ENCODE measurements around the gene KDM2B.

Gene KDM2B

DNA sequence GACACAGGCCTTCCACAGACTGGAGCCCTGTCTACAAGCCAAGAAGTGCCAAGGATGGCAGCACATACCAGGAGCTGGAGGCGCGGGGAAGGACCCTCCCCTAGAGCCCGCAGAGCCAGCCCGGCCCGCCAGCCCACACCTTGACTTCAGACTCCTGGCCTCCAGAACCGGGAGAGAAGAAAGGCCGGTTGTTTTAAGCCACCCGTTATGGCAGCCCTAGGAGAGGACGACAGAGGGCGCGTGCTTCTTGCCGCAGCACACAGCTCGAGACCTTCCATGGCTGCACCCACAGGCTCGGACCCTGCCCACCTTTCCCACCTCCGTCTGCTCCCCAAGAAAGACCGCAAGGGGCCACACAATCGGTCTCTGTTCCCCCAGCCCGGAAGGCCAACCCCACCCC is 127.2 kb downstream of the KDM2B start:
- no peak for DNase-seq

DNA sequence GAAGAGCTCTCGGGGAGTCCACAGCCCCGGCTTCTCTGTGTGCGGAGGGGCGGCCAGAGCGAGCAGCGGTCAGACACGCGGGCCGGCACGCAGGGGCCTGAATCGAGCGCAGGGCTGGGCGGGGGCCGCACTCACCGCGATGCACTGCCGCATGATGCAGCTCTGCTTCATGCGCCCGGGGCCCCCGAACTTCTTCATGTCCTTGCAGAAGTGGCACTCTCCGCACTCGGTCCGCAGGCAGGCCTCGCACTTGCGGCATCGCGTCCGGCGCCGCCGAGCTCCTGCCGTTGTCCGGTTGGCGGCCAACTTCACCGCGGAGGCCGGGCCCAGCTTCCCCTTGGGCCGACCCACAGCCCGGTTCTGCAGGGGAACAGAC is 127.8 kb downstream of the KDM2B start:
- no peak for DNase-seq

DNA sequence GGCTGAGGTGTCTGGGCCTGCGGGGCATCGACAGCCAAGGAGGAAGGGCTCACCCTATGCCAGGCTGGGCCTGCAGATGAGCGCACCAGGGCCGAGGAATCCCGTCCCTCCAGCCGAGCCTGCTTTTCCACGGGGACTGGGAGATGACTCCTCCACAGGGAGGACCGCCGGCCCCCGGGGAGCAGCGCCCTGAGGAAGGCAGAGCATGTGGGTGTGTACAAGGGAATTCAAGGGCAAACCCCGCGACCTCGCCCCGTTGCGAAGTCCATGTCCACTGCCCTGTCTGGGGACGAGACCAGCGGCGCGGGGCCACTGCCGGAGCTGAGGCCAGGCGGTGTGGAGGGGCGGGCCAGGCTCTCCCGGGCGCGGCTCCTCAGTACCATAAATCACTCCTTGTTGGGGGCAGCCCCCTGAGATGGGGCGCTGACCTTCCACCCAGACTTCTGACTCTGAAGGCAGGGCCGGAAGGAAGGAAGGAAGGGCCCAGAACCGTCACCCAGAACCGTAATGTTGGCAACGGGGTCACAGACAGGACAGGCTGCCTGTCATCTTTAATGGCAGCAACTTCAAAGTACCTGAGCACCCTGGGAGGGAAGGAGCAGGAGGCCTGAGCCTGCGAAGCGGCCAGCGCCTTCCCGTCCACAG is 128.4 kb downstream of the KDM2B start:
- no peak for DNase-seq

DNA sequence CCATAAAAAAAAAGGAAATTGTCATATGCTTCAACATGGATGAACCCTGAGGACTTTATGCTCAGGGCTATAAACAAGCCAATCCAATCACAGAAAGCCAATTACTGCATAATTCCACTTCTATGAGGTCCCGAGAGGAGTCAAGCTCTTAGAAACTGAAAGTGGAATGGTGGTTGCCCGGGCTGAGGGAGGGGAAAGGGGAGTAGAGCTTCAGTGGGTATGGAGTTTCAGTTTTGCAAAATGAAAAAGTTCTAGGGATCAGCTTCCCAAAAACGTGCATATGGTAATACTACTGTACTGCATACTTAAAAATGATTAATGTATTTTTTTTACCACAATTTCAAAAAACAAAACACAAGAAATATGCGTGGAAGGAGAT is 128.9 kb downstream of the KDM2B start:
- DNase-seq: no peak

DNA sequence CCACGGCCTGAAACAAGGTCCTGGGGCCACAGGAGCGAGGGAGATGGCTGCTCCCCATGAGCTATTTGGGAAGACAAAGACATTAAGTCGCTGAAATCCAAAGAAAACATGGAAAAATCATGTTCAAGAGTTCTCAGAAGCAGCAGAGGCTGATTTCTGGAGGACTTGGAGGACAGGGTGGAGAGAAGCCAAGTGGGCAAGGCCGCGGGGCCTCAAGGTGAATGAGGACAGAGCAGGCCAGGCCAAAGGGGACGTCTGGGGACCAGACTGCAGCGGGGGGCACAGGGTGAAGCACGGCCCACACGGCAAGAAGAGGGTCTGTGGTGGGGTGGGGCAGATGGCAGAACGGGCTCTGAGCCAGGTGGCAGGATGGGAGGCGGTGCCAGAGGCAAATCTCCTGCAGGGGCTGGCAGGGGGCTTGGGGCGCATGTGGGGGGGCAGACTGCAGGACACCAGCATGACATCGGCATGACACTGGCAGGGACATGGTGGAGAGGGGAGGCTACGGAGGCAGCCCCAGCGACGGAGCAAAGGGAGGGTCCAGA is 132.0 kb downstream of the KDM2B start:
- DNase-seq: no peak

DNA sequence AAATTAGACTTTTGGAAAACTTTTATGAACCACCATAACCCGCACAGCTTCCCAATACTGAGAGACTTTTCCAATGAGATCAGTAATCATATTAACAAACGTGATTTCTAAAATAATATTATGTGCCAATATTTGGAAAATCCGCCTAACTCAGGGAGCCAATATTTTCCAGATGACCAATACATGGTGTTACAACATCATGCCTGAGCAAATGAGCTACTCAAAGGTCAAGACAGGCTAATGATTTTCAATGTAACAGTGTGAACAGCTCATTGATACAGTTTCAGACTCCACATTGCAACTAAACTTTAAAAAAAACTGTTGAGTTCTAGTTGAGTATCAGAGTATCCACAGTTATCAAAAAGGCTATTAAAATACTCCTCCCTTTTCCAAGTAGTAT is 134.1 kb downstream of the KDM2B start:
- DNase-seq: no peak

DNA sequence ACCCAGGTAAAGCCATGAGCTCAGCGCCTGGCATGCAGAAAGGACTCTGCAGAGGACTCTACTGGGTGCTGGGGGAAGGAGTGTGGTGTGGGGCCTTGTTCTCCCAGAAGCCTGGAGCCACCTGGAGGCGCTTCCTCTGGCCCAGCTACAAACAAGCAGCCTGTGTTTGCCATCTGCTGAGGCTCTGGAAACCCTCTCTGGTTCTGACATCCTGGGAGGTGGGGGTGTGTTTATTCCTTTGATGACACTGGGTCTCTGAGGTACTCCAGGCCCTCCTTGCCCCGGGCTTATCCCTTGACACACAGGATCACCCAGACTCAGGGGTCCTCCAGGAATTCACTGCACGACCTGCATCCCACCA is 136.0 kb downstream of the KDM2B start:
- DNase-seq: no peak

DNA sequence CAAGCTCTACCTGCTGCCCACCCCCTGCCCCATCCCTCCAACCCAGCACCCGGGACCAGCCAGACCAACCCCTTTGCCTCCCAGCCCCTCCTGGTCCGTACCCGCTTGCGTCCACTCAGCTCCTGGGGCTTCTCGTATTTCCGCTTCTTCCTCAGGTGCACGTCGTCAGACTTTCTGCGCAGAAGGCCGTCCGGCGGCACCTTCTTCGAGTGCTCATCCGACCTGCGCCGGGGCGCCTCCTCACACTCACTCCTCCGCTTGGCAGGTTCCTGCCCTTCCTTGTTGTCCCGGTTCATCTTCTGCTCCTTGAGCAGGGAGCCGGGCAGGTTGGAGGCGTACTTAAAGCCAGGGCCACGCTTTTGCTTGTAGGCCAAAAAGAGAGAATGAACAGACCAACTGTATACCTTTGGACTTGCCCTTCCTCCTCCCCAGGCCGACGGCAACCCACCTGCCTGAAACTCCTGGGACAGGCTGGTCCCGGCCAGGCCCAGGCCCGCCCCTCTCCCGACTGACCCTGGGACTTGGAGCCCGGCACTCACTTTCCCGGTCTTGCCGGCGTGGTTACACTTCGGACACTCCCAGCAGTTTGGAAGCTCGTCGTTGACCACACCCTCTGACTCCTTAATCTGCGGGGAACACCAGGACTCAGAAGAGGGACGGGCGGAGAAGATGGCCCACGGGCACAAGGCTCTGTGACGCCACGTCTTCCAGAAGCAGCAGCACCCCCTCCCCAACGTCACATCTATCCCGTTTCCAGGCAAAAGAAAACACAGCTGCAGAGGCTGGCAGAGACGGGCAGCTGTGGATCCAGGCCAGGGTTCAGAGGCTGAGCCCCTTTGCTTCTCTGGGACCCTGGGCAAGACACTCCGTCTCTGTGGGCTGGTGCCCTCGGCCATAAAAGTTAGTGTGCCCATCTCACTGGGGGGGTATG is 136.6 kb downstream of the KDM2B start:
- DNase-seq: no peak

DNA sequence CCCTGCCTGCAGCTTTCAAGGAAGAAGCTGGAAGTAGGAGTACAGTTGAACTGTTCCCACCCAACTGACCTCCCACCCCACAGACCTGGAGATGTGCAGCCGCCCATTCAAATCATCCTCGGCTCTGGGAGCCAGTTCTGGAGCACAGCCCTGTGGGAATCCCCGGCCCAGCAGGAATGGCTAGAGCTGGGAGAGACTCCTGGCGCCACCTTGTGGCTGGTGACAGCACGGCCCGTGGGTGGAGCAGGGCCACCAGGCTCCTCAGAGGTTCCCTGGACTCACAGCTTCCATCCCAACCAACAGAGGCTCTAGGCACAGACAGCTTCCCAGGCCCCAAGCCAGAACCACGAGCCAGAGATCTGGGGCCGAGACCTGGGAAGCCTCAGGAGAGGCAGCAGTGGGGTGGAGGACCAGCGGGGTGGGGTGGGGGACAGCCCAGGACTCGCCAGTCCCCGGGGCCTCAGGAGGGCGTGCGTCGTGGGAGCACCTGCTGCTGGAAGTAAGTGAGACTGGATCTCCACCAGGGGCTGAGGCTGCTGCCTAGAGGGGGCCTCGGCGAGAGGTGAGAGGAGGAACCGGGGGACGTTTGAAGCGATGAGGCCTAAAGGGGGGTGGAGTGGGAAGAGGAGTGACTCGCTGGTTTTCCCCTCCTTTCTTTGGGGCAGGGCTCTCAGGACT is 137.5 kb downstream of the KDM2B start:
- DNase-seq: peak; percentile 68

DNA sequence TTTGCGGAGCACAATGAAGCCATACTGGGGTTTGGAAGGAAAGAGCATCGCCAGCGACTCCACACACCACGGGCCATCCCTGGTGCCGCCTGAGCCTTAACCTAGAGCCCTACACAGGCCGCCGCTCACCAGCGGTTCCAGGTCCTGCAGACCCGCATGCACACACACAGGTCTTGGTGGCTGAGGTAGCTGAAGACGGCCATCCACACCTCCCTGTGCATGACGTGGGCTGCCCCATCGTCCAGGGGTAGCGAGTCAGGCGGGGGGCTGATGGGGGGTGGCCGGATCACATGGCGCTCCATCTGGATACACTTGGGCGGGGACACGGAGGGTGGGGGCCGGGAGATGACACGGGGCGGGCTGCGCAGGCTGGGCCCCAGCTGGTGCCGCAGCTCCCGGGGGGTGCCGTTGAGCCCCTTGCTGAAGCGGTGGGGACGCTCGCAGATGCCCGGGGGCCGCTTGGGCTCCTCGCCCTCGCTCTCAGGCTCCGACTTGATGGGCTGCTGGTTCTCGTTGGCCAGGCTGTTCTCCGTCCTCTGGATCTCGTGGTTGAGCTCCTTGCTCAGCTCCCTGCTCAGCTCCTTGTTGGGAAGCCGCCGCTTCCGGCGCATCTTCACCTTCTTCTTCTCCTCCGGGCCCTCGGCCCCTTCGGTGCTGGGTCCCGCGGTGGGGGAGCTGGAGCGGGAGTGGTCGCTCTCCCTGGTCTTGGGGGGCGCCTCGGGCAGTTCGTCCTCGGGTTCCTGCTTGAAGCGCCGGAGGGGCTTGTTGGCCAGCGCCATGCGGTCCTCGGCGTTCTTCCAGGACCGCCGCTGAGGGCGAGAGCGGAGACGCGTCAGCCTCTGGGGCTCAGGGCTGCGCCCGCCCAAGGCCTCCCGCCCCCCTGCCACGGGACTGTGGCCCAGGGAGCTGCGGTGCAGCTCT is 138.5 kb downstream of the KDM2B start:
- DNase-seq: no peak

DNA sequence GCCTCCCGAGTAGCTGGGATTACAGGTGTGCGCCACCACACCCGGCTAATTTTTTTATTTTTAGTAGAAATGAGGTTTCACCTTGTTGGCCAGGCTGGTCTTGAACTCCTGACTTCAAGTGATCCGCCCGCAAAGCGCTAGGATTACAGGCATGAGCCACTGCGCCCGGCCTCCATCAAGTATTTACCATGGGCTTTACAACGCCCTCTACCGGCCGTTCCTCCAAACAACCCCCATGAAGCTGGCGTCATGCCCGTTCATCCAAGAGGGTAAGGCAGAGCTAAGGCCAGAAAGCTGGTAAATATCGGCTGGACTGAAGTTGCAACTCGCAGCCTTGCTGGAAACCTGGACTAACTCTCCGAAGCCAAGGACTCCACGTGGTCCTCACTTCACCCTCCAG is 139.3 kb downstream of the KDM2B start:
- DNase-seq: no peak

DNA sequence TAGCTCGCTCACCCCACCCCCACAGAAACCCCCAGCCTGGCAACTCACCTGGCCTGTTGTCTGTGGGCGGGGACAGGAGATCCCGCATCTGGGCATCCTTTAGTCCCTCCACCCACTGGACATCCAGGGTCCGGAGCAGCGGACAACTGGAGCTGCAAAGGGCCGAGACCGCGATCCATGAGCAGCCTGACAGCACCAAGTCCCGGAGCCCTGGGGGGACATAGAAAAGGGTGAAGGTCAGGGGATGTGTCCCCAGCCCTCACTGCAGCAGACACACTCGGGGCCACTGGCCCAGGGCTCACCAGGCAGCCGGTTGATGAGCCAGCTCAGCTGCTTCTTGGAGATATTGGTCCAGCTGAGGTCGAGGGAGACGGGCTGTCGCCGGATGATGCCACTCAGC is 140.1 kb downstream of the KDM2B start:
- no peak for DNase-seq

DNA sequence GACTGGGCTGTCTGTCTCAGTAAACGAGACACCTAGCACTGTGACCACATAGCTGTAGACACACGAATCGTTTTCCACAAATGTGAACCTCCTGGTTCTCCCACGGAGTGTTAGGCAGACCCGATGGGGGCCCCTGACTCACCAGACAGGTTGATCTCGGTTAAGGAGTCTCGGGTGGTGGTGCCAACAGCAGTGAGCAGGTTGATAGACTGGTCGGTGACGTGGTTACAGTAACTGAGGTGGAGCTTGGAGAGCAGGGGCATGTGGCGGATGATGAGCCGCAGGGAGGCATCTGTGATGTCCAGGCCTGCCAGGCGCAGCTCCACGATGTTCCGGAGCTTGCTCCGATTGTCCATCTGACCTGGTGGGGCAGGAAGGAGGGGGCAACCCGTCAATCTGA is 141.1 kb downstream of the KDM2B start:
- DNase-seq: no peak

DNA sequence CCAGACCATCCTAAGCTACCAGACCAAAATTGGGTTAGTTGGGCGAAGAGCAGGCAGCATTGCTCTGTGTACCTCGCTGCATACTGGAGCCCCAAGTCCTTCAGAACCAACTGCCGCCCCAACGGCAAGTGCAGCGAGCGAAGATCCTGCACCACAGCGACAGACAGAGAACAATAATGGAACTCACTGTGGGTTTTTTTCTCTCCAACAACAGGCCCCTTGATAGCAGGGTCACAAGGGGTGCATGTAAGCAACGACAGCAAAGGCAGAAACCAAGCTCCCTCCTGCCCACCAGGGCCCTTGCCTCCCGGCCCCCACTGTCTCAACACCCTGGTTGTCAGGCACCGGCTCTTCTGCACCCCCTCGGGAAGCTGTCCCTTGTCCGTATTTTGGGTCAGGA is 141.9 kb downstream of the KDM2B start:
- DNase-seq: no peak

DNA sequence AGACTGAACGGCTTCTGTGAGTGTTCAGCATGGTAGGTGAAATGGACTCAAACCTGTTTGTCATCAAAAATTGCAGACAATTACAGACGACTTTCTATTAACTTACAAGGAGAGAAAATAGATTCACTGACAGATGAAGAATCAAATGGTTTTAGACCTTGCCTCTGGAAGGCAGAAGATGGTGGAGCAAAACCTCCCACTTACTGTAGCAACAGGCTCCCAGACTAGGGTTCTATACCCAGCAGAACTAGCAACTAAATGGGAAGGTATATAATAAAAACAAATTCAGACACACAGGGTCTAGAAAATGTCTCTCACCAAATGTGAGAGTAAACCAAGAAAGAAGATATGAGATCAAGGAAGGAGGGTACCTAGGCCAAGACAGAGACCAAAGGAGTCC is 144.1 kb downstream of the KDM2B start:
- DNase-seq: no peak

DNA sequence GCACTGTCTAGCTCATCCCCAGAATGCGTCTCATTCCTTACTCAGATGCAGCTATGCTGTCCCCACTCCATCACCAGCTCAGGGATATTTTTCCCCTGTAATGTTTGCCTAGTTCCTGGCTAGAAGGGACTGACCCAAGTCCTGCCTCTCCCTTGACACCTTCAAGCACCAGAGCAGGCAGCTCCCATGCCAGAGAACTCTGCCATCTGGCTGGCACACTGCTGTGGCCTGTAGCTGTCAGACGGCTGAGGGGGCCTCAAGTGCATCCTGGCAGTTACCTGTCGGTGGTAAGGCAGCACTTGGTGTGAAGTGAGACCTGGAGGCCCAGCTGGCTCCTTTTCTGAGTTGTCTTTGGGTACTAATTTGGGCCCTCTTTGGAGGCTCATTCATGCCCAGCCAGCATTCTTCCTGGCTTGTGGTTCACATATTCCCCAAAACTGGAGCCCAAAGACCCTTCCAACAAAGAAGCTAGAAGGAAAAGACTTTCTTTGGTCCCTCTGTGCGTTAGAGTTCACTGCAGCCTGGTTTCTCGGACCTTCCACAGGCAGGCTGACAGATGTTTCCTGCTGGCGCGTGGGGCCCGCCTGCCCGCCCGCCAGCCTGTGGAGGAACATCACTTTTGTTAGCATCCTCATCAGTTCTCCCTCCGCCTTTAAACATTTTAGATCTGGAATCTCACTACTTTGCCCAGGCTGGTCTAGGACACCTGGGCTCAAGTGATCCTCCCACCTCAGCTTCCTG is 147.9 kb downstream of the KDM2B start:
- DNase-seq: no peak

DNA sequence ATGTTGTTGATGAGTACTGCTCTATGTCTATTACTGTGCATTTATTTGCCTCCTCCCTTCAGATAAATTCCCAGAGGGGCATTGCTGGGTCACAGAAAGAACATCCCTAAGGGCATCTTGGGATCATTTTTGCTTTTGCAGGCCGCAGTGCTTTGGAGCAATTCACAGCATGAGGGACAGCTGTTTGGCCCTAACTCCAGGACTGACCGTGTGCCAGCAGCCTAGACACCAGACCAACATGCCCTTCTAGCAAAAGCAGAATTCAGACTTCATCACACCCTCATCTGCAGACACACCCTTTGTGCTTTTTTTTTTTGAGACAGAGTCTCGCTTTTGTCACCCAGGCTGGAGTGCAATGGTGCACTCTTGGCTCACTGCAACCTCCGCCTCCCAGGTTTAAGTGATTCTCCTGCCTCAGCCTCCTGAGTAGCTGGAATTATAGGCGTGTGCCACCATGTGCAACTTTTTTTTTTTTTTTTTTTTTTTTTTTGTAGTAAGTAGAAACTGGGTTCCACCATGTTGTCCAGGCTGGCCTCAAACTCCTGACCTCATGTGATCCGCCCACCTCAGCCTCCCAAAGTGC is 149.9 kb downstream of the KDM2B start:
- no peak for DNase-seq

DNA sequence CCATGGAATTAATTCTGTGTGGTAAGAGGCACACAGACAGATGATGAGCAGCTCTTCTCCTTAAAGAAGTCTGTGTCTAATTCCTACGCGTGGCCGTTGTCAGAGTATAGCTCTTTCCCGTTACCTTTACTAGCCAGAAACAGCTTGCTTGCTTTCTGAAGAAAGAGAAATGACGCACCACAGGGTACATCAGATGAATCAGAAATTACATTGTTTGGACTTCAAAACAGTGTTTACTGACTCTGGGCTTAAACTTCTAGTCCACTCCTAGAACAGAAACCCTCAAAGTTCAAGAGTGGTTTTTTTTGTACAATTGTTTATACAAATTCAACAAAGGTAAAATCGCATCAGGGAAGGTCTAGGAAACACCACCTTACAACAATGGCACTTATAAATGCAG is 151.9 kb downstream of the KDM2B start:
- DNase-seq: no peak

DNA sequence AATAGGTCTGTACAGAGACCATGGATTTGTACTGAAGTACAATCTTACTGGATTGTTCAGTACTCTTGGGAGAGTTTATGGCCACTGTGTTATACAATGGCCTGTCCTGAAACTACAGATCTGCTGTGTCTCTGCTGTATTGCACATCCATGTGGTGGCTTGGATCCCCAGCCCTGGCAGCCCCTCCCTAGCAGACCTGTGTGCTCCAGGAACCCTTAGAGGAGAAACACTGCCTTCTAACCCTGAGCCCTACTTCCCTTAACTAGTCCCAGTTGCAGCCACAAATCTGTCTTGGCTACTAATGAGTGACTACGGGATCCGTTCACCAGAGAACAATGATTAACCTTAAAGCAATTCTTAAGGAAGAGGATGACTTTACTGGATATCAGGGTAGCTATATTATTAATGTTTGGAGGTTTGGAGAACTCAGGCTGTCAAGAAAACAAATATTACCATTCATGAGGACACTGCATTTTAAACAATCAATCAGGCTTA is 153.2 kb downstream of the KDM2B start:
- DNase-seq: no peak

DNA sequence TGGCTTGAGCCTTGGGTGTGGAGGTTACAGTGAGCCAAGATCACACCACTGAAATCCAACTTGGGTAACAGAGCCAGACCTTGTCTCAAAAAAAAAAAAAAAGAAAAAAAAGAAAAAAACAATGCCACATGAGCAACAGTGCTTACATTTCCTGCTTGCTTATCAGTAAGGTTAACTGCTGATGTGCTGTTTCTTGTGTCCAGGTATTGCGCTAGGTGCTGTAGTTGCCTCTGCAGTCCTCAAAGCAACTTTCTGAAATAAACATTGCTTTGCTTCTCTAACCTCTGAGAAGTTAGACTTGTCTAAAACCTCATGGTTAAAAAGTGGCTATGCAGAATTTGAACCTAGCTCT is 156.2 kb downstream of the KDM2B start:
- no peak for DNase-seq
